HL-60 (cell line): ENCODE results near the gene TBXAS1.

Source experiments
- POLR2AphosphoS5 ChIP-seq: IDR thresholded peaks from 2 replicates; pipeline ENCODE4 v1.6.1; 2012; ENCODE audit warnings: low read depth
- SPI1 ChIP-seq: IDR thresholded peaks from 2 replicates; pipeline ENCODE4 v1.6.1; 2012; ENCODE audit warnings: low read depth, mild to moderate bottlenecking, borderline replicate concordance
- TF ChIP-seq, protein P1 (sequence below): IDR thresholded peaks from one replicate; pipeline ENCODE4 v1.5.1; 2011; ENCODE audit warnings: low read length, control low read depth, inconsistent platforms; ENCODE audit not compliant: insufficient read depth
- TF ChIP-seq, protein P2 (sequence below): IDR thresholded peaks from 2 replicates; pipeline ENCODE4 v1.6.1; 2012; ENCODE audit warnings: low read depth; ENCODE audit not compliant: insufficient replicate concordance

DNA sequence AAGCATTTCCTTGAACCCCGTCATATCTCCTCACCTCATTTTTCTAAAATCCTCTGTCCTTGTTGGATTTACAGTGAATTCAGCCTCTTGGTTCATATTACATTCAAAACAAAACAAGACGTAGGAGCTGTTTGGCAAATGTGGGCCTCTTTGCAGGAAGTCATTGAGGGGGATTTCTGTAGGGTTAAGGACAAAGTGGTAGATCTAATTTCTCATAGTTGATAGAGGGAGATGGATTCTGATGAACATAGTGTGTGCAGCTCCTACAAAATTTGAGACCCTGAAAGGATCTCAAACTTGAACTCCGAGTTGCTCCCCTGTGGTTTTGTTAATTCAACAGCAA lies 682 bp downstream of the TBXAS1 start:
- TF ChIP-seq, protein P1, sequence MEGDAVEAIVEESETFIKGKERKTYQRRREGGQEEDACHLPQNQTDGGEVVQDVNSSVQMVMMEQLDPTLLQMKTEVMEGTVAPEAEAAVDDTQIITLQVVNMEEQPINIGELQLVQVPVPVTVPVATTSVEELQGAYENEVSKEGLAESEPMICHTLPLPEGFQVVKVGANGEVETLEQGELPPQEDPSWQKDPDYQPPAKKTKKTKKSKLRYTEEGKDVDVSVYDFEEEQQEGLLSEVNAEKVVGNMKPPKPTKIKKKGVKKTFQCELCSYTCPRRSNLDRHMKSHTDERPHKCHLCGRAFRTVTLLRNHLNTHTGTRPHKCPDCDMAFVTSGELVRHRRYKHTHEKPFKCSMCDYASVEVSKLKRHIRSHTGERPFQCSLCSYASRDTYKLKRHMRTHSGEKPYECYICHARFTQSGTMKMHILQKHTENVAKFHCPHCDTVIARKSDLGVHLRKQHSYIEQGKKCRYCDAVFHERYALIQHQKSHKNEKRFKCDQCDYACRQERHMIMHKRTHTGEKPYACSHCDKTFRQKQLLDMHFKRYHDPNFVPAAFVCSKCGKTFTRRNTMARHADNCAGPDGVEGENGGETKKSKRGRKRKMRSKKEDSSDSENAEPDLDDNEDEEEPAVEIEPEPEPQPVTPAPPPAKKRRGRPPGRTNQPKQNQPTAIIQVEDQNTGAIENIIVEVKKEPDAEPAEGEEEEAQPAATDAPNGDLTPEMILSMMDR, result no peak
- TF ChIP-seq, protein P2, sequence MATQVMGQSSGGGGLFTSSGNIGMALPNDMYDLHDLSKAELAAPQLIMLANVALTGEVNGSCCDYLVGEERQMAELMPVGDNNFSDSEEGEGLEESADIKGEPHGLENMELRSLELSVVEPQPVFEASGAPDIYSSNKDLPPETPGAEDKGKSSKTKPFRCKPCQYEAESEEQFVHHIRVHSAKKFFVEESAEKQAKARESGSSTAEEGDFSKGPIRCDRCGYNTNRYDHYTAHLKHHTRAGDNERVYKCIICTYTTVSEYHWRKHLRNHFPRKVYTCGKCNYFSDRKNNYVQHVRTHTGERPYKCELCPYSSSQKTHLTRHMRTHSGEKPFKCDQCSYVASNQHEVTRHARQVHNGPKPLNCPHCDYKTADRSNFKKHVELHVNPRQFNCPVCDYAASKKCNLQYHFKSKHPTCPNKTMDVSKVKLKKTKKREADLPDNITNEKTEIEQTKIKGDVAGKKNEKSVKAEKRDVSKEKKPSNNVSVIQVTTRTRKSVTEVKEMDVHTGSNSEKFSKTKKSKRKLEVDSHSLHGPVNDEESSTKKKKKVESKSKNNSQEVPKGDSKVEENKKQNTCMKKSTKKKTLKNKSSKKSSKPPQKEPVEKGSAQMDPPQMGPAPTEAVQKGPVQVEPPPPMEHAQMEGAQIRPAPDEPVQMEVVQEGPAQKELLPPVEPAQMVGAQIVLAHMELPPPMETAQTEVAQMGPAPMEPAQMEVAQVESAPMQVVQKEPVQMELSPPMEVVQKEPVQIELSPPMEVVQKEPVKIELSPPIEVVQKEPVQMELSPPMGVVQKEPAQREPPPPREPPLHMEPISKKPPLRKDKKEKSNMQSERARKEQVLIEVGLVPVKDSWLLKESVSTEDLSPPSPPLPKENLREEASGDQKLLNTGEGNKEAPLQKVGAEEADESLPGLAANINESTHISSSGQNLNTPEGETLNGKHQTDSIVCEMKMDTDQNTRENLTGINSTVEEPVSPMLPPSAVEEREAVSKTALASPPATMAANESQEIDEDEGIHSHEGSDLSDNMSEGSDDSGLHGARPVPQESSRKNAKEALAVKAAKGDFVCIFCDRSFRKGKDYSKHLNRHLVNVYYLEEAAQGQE, result no peak
- no peak for TF ChIP-seq POLR2AphosphoS5
- TF ChIP-seq SPI1, result no peak
